ENCODE results near the gene SETD3.

The SETD3 gene

GRCh38 chr14:99516871-99517642 is 36.4 kb upstream of the SETD3 start:
- no peak for DNase-seq (ENCODE audit: low read depth)

- no peak for DNase-seq (ENCODE audit: low read depth)
These were observed 35.7 kb upstream of the SETD3 start for GRCh38 chr14:99516156-99516870.

GRCh38 chr14:99515301-99516155 is 34.9 kb upstream of the SETD3 start:
- DNase-seq (ENCODE audit: low read depth), result no peak

GRCh38 chr14:99514552-99515300 is 34.1 kb upstream of the SETD3 start:
- DNase-seq (ENCODE audit: low read depth), result no peak

GRCh38 chr14:99513946-99514551 is 33.4 kb upstream of the SETD3 start:
- no peak for DNase-seq (ENCODE audit: low read depth)

- DNase-seq (ENCODE audit: low read depth), result no peak
These were observed 32.6 kb upstream of the SETD3 start for GRCh38 chr14:99513183-99513694.

- no peak for DNase-seq (ENCODE audit: low read depth)
These were observed 32.0 kb upstream of the SETD3 start for GRCh38 chr14:99512571-99513182.

GRCh38 chr14:99512110-99512449 is 31.4 kb upstream of the SETD3 start:
- no peak for DNase-seq (ENCODE audit: low read depth)

- DNase-seq (ENCODE audit: low read depth), result no peak
These were observed 30.9 kb upstream of the SETD3 start for GRCh38 chr14:99511421-99512109.

GRCh38 chr14:99510556-99511139 is 30.0 kb upstream of the SETD3 start:
- no peak for DNase-seq (ENCODE audit: low read depth)

GRCh38 chr14:99509871-99510555 is 29.4 kb upstream of the SETD3 start:
- no peak for DNase-seq (ENCODE audit: low read depth)

- no peak for DNase-seq (ENCODE audit: low read depth)
These were observed 28.4 kb upstream of the SETD3 start for GRCh38 chr14:99508896-99509629.

- no peak for DNase-seq (ENCODE audit: low read depth)
These were observed 27.4 kb upstream of the SETD3 start for GRCh38 chr14:99507860-99508640.

GRCh38 chr14:99506276-99506675 is 25.6 kb upstream of the SETD3 start:
- DNase-seq (ENCODE audit: low read depth), result no peak

- no peak for DNase-seq (ENCODE audit: low read depth)
These were observed 24.4 kb upstream of the SETD3 start for GRCh38 chr14:99505089-99505488.

- DNase-seq (ENCODE audit: low read depth), result no peak
These were observed 23.3 kb upstream of the SETD3 start for GRCh38 chr14:99503848-99504453.

- no peak for DNase-seq (ENCODE audit: low read depth)
These were observed 22.3 kb upstream of the SETD3 start for GRCh38 chr14:99502989-99503421.
